GM21526 (cell line): ENCODE data around the gene WDR18.

Experiments used
- ATAC-seq: cut with Tn5 transposase; IDR thresholded peaks from one replicate; pipeline ENCODE4 v1.9.1; 2021; ENCODE audit warnings: moderate library complexity; ENCODE audit not compliant: unreplicated experiment, low FRiP score

The WDR18 gene

DNA sequence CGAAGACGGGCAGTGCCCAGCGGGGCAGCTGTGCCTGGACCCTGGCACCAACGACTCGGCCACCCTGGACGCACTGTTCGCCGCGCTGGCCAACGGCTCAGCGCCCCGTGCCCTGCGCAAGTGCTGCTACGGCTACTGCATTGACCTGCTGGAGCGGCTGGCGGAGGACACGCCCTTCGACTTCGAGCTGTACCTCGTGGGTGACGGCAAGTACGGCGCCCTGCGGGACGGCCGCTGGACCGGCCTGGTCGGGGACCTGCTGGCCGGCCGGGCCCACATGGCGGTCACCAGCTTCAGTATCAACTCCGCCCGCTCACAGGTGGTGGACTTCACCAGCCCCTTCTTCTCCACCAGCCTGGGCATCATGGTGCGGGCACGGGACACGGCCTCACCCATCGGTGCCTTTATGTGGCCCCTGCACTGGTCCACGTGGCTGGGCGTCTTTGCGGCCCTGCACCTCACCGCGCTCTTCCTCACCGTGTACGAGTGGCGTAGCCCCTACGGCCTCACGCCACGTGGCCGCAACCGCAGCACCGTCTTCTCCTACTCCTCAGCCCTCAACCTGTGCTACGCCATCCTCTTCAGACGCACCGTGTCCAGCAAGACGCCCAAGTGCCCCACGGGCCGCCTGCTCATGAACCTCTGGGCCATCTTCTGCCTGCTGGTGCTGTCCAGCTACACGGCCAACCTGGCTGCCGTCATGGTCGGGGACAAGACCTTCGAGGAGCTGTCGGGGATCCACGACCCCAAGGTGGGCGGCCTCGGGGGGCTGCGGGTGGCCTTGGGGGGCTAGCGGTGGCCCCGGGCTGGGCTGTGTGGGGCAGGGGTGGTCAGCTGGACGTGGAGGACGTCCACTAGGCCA lies 20.9 kb downstream of the WDR18 start:
- no peak for ATAC-seq

- no peak for ATAC-seq
These were observed 22.7 kb downstream of the WDR18 start for GRCh38 chr19:1006711-1007398.

GRCh38 chr19:1007399-1008251 lies 23.5 kb downstream of the WDR18 start:
- ATAC-seq, result no peak

DNA sequence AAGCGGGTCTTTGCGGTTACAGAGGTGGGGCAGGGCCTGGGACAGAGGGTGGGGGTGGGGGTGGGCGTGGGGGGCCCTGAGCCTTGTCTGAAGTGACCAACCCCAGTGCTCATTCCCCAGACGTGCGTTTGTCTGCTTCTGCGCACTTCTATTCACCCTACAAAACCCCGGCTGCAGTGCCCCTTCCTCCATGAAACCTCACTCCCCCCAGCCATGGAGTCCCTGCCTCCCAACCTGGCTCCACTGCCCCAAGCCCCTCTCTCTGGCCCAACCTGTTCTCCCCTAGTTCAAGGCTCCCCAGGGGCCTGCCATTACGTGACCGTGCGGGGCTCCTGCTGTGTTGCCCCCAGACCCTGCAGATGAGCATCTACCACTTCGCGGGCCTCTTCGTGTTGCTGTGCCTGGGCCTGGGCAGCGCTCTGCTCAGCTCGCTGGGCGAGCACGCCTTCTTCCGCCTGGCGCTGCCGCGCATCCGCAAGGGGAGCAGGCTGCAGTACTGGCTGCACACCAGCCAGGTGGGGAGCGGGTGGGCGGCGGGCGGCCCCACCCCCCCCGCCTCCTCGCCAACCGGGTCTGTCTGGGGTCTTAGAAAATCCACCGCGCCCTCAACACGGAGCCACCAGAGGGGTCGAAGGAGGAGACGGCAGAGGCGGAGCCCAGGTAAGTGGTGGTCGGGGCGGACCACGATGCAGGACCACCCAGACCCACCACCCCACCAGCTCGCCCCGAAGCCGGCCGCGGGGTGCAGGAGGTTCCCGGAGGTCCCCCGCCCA lies 24.3 kb downstream of the WDR18 start:
- no peak for ATAC-seq

DNA sequence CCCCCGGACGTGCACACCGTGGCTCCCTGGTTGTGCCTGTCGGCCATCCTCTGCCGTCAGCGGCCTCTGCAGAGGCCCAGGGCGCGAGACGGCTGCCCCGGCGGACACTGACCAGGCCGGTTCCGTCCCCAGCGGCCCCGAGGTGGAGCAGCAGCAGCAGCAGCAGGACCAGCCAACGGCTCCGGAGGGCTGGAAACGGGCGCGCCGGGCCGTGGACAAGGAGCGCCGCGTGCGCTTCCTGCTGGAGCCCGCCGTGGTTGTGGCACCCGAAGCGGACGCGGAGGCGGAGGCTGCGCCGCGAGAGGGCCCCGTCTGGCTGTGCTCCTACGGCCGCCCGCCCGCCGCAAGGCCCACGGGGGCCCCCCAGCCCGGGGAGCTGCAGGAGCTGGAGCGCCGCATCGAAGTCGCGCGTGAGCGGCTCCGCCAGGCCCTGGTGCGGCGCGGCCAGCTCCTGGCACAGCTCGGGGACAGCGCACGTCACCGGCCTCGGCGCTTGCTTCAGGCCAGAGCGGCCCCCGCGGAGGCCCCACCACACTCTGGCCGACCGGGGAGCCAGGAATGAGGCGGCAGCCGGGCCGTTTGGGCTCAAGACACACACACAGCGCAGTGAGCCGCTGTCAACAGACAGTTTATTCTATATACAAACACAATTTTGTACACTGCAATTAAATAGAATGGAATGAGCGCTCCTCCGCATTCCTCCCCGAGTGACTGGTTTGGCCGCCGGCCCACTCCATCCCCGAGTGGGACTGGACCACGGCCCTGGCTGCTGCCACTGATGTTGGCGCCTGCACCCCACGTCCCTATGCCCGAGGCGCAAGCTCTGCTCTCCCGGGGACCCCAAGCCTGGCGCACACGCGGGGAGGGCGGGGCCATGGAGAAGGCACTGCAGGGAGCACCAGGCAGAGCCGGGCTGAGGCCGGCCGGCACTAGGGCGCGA lies 25.2 kb downstream of the WDR18 start:
- no peak for ATAC-seq

- ATAC-seq, result no peak
These were observed 25.9 kb downstream of the WDR18 start for GRCh38 chr19:1009981-1010538.

DNA sequence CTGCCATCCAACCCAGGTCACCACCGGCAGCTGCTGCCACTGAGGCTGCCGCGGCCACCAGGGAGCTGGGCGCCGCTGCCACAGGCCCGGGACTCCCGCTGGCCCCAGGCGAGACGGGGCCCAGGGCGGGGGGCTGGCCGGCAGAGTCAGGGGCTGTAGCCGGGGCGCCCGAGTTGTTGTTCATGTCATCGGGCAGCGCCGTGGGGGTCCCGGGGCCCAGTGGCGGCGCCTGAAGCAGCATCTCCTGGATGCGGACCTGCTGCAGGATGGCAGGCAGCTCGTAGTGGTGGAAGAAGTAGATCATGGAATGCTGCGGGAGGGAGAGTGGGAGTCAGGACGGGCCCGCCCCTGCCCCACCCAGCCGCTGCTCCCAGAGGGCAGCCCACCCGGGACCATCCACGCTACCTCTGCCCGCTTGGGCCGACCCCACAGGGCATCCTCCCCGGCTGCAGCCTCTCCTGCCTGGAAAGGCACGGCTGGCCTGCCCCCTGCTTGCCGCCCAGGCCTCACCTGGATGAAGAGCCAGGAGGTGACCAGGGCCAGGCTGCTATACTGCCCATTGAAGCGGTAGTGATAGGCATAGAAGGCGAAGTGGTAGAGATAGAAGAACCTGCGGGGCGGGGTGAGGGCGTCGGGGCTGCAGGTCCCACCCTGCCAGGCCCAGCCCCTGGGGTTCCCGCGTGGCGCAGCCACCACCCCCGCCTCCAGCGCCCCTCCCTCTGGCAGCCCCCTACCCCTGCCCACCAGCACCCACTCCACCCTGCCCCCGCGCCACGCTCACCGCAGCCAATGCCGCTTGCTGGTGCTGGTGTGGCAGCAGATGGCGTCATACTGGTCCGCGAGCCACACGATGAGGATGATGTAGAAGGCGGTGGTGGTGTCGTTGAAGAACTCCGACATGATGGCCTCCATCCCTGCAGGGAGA lies 26.7 kb downstream of the WDR18 start:
- ATAC-seq, result no peak

- no peak for ATAC-seq
These were observed 27.7 kb downstream of the WDR18 start for GRCh38 chr19:1011831-1012333.

DNA sequence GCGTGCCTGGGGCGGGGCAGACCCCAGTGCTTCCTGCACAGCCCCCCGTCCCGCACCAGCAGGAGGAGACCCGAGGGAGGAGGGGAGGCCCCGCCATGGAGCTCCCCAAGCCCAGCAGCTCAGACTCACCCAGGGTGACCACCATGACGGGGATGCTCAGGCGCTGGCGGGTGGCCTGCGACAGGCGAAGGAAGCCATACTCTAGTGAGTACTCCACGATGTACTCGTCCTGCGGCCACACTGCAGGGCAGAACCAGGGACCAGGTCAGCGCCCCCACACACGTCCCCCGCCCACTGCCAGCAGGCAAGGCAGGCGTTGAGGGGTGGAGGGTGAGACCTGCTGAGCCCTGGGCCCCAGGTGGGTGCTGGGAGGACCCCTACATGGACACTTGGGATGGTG lies 28.2 kb downstream of the WDR18 start:
- ATAC-seq, result no peak

DNA sequence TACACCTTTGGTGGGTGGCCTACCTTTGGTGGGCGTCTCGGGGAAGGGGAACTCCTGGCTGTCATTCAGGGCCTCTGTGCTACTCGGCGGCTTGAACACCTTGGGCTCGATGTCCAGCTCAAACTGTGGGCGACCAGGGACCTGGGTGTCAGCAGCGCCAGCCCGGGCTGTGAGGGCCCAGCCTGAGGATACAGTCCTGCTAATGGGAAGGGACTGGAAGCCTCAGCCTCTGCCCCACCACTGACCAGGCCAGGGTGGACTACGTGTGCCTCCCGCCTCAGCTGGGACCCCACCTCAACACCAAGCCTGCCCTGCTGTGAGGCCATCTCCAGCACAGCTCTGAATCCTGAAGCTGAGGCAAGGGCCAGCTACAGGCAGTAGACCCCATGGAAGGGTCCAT lies 29.1 kb downstream of the WDR18 start:
- no peak for ATAC-seq

DNA sequence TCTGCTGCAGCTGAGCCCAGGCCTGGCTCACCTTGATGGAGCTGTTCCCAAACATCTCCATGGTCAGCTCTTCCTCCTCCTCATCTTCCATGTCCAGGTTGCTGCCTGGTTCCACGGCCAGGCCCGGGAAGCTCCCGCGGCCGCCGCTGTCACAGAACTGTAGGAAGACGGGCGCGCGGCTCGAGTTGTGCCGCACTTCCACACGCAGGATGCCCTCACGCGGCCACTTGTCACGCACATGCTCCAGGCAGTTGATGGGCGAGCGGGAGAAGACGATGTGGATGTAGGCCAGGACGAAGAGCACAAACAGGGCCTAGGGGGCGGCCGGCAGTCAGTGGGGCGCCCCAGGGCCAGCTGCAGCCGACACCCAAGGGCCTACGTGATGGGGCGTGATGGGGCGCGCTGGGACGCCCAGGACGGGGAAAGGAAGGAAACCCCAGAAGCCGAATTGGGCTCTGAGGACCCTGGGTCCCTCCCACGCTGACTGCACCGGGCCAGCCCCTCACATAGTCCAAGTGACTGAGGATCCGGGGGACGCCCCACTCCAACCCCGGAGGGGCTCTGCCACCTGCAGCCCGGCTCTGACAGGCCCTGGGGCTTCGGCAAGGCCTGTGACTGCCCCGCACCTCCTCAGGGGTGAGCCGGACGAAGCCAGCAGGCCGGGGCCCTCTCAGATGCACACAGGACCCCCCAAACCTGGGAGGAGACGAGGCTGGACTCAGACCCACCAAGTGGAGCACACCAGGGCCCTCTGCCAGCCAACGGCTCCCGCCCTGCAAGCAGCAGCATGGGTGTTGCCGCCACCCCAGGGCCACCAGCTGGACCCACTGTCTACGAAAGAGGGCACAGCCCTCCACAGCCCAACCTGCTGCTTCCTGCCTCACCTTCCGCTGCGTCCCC lies 30.3 kb downstream of the WDR18 start:
- ATAC-seq, result no peak

- no peak for ATAC-seq
These were observed 31.1 kb downstream of the WDR18 start for GRCh38 chr19:1015061-1015781.

DNA sequence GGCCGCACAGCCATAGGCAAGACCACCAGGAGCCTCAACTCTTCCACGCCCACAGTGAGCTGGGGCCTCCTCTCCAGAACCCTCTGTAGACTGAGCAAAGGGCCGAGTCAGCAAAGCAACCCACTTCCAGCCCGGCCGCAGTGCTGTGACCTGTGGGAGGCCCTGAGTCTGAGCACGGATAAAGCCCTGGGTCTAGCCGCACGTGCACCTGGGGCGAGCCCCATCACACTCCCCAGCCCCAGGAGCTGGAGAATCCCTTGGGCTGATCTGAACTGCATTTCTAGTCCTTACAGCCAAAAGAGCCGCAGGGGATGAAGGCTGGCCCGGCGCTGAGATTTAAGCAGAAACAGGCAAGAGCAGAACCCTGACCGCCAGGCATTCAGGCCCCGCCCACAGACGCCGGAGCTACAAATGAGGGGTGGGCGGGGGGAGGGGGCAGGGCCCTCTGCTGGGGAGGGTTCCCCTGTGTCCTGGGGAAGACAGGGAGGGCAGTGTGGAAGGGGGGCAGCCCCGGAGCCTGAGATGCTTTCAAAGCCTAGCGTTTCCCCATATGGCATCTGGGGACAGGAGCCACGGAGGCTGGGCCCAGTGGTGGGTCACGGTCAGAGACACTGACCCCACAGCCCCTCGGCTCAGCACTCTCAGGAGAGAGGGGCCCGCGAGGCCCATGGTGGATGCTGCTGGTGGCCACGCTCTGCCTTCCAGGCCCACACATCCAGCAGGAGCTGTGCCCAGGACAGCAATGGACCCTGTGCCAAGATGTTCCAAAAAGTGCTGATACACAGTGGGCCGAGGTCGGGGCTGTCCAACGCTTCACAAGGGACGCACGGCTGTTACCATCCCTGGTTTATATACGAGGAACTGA lies 31.9 kb downstream of the WDR18 start:
- ATAC-seq, result no peak

DNA sequence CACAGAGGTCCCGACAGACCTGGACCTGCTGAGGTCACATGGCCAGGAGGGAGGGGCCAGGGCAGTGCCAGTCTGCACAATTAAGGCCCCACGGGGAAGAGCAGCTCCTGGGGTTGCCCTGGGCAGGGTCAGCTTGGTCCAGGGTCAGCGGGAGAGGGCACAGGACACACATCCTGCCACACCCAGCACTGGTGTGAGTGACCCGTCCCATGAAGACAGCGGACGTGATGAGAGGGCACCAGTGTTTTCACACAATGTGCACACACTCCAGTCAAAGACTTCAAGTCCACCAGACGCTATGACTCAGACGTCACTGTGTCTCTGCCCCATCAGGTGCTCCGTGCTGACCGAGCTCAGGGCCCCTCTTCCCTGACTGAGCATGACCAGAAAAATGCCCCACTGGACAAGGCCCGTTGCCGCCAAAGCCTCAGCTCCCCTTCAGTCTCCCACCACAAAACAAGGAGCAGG lies 32.5 kb downstream of the WDR18 start:
- ATAC-seq, result no peak
